ENCODE measurements around the gene NCS1.

The NCS1 gene

GRCh38 chr9:130262061-130262745, 90.0 kb downstream of the NCS1 start:
- no peak for TF ChIP-seq CTCF (IDR thresholded peaks at IDR 0.05; ENCODE audit: control insufficient read depth, insufficient read depth, low read depth, low read length, missing control alignments)
- H3K4me3 ChIP-seq (ENCODE audit: control insufficient read depth, low read depth, low read length) = no peak overlapping the region
- no peak for DNase-seq (ENCODE audit: low read depth)

- no peak for TF ChIP-seq CTCF (IDR thresholded peaks at IDR 0.05; ENCODE audit: control insufficient read depth, insufficient read depth, low read depth, low read length, missing control alignments)
- no peak overlapping the region for H3K4me3 ChIP-seq (ENCODE audit: control insufficient read depth, low read depth, low read length)
- DNase-seq (ENCODE audit: low read depth) = no peak
These were observed 90.6 kb downstream of the NCS1 start for GRCh38 chr9:130262771-130263170.

GRCh38 chr9:130263601-130264413, 91.6 kb downstream of the NCS1 start:
- no peak for DNase-seq (ENCODE audit: low read depth)
- TF ChIP-seq CTCF (IDR thresholded peaks at IDR 0.05; ENCODE audit: control insufficient read depth, insufficient read depth, low read depth, low read length, missing control alignments) = no peak
- no peak overlapping the region for H3K4me3 ChIP-seq (ENCODE audit: control insufficient read depth, low read depth, low read length)

- no peak for DNase-seq (ENCODE audit: low read depth)
- no peak for TF ChIP-seq CTCF (IDR thresholded peaks at IDR 0.05; ENCODE audit: control insufficient read depth, insufficient read depth, low read depth, low read length, missing control alignments)
- H3K4me3 ChIP-seq (ENCODE audit: control insufficient read depth, low read depth, low read length) = no peak overlapping the region
These were observed 92.5 kb downstream of the NCS1 start for GRCh38 chr9:130264414-130265350.

GRCh38 chr9:130265431-130266235, 93.4 kb downstream of the NCS1 start, which contains the start of gene HMCN2:
Gene HMCN2, plus strand, starts transcription at chr9:130265760. Its CDS starts 119 bp downstream, at chr9:130265879.
- no peak for TF ChIP-seq CTCF (IDR thresholded peaks at IDR 0.05; ENCODE audit: control insufficient read depth, insufficient read depth, low read depth, low read length, missing control alignments)
- no peak within 1 kb of the TSS for H3K4me3 ChIP-seq (ENCODE audit: control insufficient read depth, low read depth, low read length)
- no peak for DNase-seq (ENCODE audit: low read depth)

Measured in AG09309 (cell line).